ENCODE measurements around the gene CEACAM3. TPM values are rescaled to one million over a fixed set of nuclear protein-coding genes. Genes with fewer than 3 reads are reported as not detected.

Gene CEACAM3
- total RNA-seq, 4 donors from 2014 or later = 0.26 TPM; not detected in 3

DNA sequence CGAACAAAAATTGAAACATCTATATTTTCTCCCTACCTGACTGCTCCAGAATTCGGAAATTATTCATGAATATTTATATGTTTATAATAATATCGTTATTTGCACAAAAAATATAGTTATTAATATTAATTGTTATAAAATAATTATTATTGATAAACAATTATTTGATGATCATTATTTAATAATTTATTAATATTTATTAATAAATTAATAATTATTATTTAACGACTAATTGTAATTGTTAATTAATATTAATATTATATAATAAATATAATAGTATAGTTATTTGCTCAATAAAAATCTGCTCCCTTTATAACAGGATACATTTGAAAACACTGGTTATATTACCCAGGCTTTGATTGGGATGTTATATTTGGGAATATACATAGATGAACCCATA lies 26.8 kb upstream of the CEACAM3 start:
- Histone ChIP-seq H3K36me3 (no peaks in the 10 kb centered on the region), H3K27me3 (peaks cover 0 to 21% (median 0%) of the 10 kb centered on the region in 4 donors), H3K9me3 (no peaks in the 10 kb centered on the region), H3K4me3 (no peak overlapping the region), H3K4me1 (no peaks in the 10 kb centered on the region), H3K27ac (replicated peaks in 1 of 4) (no peak overlapping the region)
- no peak for TF ChIP-seq EP300 (IDR thresholded peaks at IDR 0.05)
- TF ChIP-seq POLR2A (IDR thresholded peaks at IDR 0.05; ENCODE audit: low read depth) = no peak
- TF ChIP-seq POLR2AphosphoS5 (IDR thresholded peaks at IDR 0.05) = no peak
- TF ChIP-seq, protein P1, sequence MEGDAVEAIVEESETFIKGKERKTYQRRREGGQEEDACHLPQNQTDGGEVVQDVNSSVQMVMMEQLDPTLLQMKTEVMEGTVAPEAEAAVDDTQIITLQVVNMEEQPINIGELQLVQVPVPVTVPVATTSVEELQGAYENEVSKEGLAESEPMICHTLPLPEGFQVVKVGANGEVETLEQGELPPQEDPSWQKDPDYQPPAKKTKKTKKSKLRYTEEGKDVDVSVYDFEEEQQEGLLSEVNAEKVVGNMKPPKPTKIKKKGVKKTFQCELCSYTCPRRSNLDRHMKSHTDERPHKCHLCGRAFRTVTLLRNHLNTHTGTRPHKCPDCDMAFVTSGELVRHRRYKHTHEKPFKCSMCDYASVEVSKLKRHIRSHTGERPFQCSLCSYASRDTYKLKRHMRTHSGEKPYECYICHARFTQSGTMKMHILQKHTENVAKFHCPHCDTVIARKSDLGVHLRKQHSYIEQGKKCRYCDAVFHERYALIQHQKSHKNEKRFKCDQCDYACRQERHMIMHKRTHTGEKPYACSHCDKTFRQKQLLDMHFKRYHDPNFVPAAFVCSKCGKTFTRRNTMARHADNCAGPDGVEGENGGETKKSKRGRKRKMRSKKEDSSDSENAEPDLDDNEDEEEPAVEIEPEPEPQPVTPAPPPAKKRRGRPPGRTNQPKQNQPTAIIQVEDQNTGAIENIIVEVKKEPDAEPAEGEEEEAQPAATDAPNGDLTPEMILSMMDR (IDR thresholded peaks at IDR 0.05) = no peak
- 89% methylated on average over 4 of the region's 4 CpGs for WGBS
- intact Hi-C loops (cut with DNase I) = no loop called here
- no peak for DNase-seq (ENCODE audit: extremely low spot score)

DNA sequence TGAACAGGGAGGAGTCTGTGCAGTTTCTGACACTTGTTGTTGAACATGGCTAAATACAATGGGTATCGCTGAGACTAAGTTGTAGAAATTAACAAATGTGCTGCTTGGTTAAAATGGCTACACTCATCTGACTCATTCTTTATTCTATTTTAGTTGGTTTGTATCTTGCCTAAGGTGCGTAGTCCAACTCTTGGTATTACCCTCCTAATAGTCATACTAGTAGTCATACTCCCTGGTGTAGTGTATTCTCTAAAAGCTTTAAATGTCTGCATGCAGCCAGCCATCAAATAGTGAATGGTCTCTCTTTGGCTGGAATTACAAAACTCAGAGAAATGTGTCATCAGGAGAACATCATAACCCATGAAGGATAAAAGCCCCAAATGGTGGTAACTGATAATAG lies 25.0 kb upstream of the CEACAM3 start:
- Histone ChIP-seq H3K27ac (replicated peaks in 1 of 4) (no peak overlapping the region), H3K4me3 (no peak overlapping the region), H3K36me3 (no peaks in the 10 kb centered on the region), H3K9me3 (no peaks in the 10 kb centered on the region), H3K4me1 (no peaks in the 10 kb centered on the region), H3K27me3 (peaks cover 0 to 18% (median 0%) of the 10 kb centered on the region in 4 donors)
- intact Hi-C loops (cut with DNase I) = no loop called here
- no peak for DNase-seq (ENCODE audit: extremely low spot score)
- TF ChIP-seq POLR2AphosphoS5 (IDR thresholded peaks at IDR 0.05) = no peak
- TF ChIP-seq EP300 (IDR thresholded peaks at IDR 0.05) = no peak
- TF ChIP-seq, protein P1 (IDR thresholded peaks at IDR 0.05) = no peak
- no peak for TF ChIP-seq POLR2A (IDR thresholded peaks at IDR 0.05; ENCODE audit: low read depth)
- WGBS = 97% methylated on average over 2 of the region's 2 CpGs

DNA sequence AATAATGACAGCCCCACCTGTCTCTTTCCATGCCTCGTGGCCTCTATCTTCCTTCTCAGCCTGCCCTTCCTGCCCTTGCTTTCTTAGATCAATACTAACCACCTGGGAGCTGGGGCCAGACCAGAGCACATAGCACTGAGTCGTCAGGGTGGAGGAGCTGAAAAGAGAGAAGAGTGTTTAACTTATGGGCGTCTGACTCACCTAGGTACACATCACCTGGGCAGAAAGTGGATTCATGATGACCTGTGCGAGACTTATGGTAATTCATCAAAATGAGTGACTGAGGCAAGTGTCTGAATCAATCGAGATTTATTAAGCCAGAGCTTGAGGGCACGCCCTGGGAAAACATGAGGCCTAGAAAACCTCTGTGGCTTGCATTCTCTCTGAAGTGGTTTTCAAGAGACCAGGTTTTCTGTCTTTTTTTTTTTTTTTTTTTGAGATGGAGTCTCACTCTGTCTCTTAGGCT lies 21.8 kb upstream of the CEACAM3 start:
- Histone ChIP-seq H3K4me3 (no peak overlapping the region), H3K36me3 (no peaks in the 10 kb centered on the region), H3K27me3 (peaks cover 0 to 28% (median 0%) of the 10 kb centered on the region in 4 donors), H3K9me3 (no peaks in the 10 kb centered on the region), H3K27ac (replicated peaks in 1 of 4) (no peak overlapping the region), H3K4me1 (no peaks in the 10 kb centered on the region)
- no peak for DNase-seq (ENCODE audit: extremely low spot score)
- WGBS = 68% methylated on average over 6 of the region's 6 CpGs
- intact Hi-C loops (cut with DNase I) = no loop called here
- TF ChIP-seq POLR2AphosphoS5 (IDR thresholded peaks at IDR 0.05) = no peak

DNA sequence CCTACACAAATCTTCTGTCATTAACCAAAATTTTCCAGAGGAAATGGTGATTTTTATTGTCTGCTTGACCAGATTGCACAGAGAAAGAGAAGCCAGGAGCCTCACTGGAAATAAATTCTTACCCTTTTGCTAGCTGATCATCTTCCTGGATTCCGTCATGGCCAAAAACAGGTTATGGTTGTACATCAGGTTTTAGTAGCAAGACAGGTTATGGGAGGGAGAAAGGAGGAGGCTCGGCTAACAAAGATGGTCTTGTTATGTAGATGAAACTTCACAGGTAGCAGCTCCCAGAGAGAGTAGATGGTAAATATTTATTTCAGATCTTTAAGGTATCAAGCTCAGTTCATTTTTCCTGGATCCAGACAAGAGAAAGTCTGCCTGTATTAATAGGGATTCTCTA lies 19.7 kb upstream of the CEACAM3 start:
- peaks cover 0 to 46% (median 0%) of the 10 kb centered on the region in 4 donors for H3K27me3 ChIP-seq
- WGBS = 65% methylated on average over 2 of the region's 2 CpGs
- no peak for DNase-seq (ENCODE audit: extremely low spot score)
- no peaks in the 10 kb centered on the region for H3K4me1 ChIP-seq
- no peak overlapping the region for H3K27ac ChIP-seq (replicated peaks in 1 of 4)
- H3K36me3 ChIP-seq = no peaks in the 10 kb centered on the region
- no peaks in the 10 kb centered on the region for H3K9me3 ChIP-seq
- TF ChIP-seq POLR2AphosphoS5 (IDR thresholded peaks at IDR 0.05) (no peak), POLR2A (IDR thresholded peaks at IDR 0.05; ENCODE audit: low read depth) (no peak), EP300 (IDR thresholded peaks at IDR 0.05) (no peak)
- TF ChIP-seq, protein P1 (IDR thresholded peaks at IDR 0.05) = no peak
- intact Hi-C loops (cut with DNase I) = no loop called here
- H3K4me3 ChIP-seq = no peak overlapping the region

DNA sequence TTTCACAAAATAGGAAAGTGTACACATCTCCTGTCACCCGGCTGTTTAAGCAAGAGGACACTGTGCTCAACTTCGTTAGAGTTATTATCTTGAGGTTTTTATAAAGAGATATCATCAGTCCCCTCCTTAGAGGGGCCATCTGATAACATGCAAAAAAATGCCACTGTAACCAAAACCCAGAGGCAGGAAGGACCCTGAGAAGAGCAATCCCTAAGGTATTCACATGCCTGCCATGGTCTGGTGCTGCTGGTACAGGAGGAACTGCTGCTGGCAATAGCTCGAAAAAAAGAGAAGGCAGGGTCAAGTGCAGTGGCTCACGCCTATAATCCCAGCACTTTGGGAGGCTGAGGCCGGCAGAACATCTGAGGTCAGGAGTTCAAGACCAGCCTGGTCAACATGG lies 12.8 kb upstream of the CEACAM3 start:
- no peak for TF ChIP-seq POLR2A (IDR thresholded peaks at IDR 0.05; ENCODE audit: low read depth)
- TF ChIP-seq, protein P1 (IDR thresholded peaks at IDR 0.05) = no peak
- no peak for TF ChIP-seq EP300 (IDR thresholded peaks at IDR 0.05)
- no peak for TF ChIP-seq POLR2AphosphoS5 (IDR thresholded peaks at IDR 0.05)
- Histone ChIP-seq H3K9me3 (no peaks in the 10 kb centered on the region), H3K27ac (replicated peaks in 1 of 4) (no peak overlapping the region), H3K4me1 (peaks cover 0 to 11% (median 9%) of the 10 kb centered on the region in 4 donors), H3K4me3 (no peak overlapping the region), H3K27me3 (peaks cover 5 to 76% (median 8%) of the 10 kb centered on the region in 4 donors), H3K36me3 (no peaks in the 10 kb centered on the region)
- no peak for DNase-seq (ENCODE audit: extremely low spot score)
- intact Hi-C loops (cut with DNase I) = no loop called here
- WGBS = 51% methylated on average over 5 of the region's 5 CpGs

Data from esophagus muscularis mucosa (tissue), 4 donors.